ENCODE measurements around the gene RPL28.
A peak's percentile ranks its signal among the peaks of the same experiment; 100 is the strongest.

The RPL28 gene

DNA sequence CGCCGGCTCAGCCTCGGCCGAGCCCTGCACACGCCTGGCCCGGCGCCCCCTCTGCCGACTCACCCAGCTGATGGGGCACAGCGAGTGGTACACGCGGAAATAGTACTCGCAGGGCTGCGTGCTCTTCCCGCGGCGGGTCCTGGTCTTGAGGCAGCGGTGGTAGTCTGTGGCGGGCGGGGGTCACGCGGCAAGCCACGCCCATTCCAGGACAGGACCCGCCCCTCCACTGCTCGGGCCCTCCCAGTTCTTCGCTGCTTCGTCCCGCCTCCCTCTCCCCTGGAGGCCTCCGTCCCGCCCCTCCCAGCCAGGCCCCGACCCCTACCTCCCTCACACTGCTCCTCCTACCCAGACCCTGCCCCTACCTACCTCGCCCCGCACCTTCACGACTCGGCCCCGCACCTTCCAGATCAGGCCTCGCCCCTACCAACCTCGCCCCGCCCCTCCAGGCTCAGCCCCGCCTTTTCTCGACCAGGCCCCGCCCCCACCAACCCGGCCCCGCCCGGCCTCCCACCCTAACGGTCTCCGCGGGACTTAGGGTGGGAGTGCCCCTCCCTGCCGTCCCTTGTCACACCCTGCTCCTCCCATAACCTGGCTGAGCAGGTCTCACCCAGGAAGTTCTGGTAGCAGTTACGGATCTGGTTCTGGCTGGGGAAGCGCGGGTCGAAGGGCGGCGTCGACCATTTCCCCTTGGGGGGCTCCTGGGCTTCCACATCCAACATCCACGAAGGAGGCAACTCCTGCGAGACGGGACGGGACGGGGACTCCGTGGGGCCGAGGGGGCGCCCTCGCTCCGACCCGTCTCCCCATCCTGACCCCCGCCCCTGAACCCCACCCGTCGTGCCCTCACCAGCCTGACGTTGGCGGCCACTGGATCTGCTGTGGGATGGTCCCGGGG lies 31.7 kb upstream of the RPL28 start:
- peak; percentile 54 for DNase-seq

DNA sequence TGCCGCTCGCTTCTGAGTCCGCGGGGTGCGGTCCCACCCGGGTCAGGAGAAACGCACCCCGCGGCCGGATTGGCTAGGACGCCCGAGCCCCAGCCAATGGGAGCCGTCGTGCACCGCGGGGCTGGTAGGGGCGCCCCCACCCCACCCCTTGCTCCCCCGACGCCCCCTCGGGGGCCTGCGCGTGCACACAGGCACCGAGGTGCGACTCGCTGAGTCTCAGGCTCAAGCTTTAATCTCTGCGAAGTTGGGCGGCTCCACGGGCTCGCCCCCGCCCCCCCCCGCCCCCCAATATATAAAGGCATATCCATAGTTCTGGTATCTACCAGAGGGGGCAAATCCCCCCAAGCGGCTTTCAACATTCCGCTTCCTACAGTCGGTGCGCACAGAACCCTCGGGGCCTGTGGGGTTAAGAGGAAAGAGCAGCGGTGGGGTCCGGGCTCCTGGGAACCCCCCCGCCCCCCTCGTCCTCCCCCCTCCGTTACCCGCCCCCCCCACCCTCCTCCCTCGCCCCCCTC lies 31.0 kb upstream of the RPL28 start, which contains the start of gene COX6B2:
TSS of gene COX6B2 (minus strand) at position 22 of the 515 bp plus-strand sequence. CDS start 198 bp downstream, outside the sequence.
- DNase-seq: no peak

- DNase-seq: no peak
These were observed 30.4 kb upstream of the RPL28 start for GRCh38 chr19:55355213-55355821.

DNA sequence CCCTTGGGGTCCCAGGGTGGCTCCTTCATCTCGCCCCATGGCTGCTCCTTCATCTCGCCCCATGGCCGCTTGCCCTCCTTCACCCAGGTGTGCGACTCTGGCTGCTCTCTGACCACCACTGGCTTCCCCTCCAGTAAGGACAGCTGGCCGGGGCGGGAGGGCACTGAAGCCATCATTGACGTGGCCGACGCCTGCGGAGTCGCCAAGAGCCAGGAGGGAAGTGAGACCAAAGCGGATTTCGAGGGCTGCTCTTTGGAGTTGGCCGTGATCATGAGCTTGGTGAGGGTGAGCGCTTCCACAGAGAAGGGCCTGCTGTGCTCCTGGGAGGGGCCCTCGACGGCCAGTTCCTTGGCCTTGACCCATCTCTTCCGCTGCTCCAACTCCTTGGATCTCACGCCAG lies 27.2 kb upstream of the RPL28 start:
- no peak for DNase-seq

GRCh38 chr19:55358943-55359908 lies 26.5 kb upstream of the RPL28 start:
- no peak for DNase-seq

GRCh38 chr19:55360902-55361301 lies 24.8 kb upstream of the RPL28 start:
- no peak for DNase-seq

DNA sequence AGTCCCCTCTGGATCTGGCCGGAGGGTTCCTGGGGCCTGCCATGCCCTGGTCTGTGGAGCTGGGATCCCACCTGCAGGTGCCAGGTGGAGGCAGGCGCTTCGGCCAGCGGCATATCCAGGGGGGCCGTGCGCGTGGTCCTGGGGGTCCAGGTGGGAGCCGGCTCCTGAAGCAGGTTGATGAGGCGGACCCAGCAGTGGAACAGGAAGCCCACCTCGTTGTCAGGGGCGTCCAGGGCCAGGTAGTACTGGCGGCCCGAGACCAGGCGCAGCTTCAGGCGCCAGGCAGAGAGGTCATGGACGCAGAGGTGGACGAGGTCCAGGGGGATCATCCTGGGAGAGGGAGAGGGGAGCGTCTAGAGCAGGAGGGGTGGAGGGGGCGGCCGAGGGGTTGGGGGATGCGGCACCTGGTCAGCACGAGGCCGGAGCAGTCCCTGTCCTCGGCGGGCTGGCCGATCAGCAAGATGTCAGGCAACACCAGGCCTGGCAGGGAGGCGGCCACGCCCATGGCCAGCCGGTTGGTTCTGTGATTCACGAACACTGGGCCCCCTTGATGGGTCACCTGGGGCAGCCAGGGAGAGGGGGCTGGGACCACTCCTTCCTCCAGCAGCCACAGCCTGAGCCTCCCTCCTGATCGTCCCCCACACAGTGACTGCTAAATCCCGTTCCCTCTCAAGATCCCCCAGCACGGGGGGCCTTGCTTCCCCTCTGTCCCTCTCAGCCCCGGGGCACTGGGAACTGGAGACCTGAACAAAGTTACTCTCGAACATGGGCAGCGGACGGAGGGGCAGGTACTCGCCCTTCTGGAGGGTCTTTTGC lies 23.4 kb upstream of the RPL28 start:
- no peak for DNase-seq

GRCh38 chr19:55362990-55363716 lies 22.6 kb upstream of the RPL28 start, which contains the start of gene GARIN5B:
TSS of gene GARIN5B (minus strand) at chr19:55363260. CDS start at chr19:55363066, 194 bp downstream.
- DNase-seq: no peak

GRCh38 chr19:55365245-55365644 lies 20.5 kb upstream of the RPL28 start:
- no peak for DNase-seq

DNA sequence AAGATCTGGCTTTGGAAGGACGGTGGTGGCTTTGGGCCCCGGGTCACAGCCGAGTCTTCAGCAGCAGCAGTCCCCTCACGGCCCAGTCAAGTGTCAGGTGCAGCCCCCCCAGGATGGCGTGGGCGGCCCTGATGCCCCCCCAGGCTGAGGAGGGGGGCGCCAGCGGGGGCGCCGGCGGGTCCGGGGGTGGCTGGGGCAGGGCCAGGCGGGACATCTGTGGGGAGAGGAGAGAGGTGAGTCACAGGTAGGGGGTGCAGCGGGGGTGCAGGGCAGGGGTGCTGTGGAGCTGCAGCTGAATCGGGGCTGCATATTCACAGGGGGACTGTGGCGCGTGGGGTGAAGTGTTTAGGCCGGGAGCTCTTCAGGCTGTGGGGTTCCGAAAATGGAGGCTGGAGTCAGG lies 19.8 kb upstream of the RPL28 start:
- DNase-seq: no peak

DNA sequence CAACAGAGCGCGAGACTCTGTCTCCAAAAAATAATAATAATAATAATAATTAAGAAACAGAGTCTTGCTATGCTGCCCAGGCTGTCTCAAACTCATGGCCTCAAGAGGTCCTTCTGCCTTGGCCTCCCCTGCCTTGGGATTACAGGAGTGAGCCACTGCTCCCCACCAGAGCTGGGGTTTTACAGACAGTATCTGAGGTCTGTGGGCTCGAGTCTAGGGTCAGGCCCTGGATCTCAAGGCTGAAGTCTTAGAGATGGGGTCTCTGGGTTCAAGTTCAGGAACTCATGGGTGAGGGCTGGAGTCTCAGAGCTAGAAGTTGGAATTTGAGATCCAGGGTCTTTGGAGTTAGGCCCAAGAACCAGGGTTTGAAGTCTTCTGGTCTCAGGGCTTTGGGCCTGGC lies 18.9 kb upstream of the RPL28 start:
- no peak for DNase-seq

- no peak for DNase-seq
These were observed 17.6 kb upstream of the RPL28 start for GRCh38 chr19:55368106-55368505.

GRCh38 chr19:55368701-55369563 lies 16.8 kb upstream of the RPL28 start:
- DNase-seq: no peak

DNA sequence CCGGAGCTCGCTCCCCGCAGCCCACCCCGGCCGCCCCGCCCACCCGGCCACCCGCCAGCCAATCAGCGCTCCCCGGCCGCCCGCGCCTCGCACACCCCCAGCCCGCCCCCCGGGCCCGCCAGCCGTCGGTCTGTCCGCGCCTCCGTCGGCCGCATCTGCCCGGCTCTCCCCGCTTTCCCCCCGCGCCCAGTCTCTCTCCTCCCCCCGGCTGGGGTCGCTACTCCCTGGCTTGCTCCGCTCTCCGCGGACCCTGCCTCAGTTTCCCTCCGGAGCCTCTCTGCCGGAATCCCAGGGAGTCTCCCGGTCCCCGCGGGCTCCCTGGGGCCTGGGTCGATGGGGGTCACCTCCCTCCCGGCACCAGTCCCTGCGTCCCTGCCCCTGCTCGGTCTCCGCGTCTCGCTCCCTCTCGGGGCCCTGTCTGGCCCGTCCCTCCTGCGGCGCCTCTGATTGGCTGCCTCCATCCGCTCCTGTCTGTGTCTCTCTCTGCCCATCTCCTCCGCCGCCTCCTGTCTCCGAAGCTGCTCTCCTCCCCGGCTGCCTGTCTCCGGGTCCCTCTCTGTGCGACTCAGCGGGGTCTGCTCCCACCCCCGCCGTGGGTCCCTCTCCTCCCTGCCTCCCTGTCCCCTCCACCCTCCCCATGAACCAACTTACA lies 16.0 kb upstream of the RPL28 start:
- no peak for DNase-seq

DNA sequence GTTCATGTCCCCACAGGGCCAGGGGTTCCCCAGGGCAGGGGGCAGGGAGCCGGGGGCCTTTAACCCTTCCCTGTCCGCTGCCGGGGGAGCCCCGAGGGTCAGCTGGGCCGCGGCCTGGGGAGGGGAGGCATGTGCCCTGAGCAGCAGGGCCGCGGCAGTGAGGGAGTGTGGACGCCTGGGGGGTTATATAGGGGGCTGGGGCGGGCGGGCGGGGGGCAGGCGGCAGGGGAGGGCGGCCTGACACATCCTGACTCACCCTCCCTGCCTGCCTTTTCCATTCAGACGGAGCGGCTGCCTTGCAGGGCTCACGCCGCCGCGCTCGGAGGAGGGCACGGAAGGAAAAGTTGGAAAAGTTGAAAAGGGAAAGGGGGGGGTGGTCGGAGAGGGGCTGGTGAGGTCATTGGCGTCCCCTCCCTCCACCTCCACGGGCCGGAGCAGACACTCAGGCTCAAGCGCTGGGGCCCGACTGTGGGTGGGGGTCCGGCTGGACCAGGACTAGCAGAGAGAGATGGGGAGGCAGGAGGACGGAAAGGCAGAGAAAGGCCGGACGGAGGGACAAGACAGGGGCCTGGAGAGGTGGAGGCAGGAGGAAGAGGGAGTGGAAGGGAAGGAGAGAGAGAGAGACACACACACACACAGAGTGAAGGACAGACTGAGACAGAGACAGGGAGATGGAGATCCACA lies 15.3 kb upstream of the RPL28 start, which contains the start of gene IL11:
TSS of gene IL11 (minus strand) at position 159 of the 684 bp plus-strand sequence. CDS start at position 6, 153 bp downstream.
- DNase-seq: no peak

GRCh38 chr19:55372316-55373081 lies 13.2 kb upstream of the RPL28 start:
- DNase-seq: no peak

GRCh38 chr19:55373306-55373992 lies 12.3 kb upstream of the RPL28 start:
- DNase-seq: no peak
